HG02623 (cell line): ENCODE data around the gene HOXA9.

ENCODE experiments used
- ATAC-seq: cut with Tn5 transposase; IDR thresholded peaks from one replicate; pipeline ENCODE4 v1.9.1; 2021; ENCODE audit warnings: moderate library complexity; ENCODE audit not compliant: unreplicated experiment

The HOXA9 gene

GRCh38 chr7:27166531-27167505, 1.5 kb upstream of the HOXA9 start:
- no peak for ATAC-seq

GRCh38 chr7:27165996-27166530, 726 bp upstream of the HOXA9 start:
- no peak for ATAC-seq

- no peak for ATAC-seq
Observed at GRCh38 chr7:27164367-27165088, 809 bp downstream of the HOXA9 start.

- no peak for ATAC-seq
Observed at GRCh38 chr7:27164045-27164366, 1.3 kb downstream of the HOXA9 start.

- no peak for ATAC-seq
Observed at GRCh38 chr7:27163288-27164044, 1.9 kb downstream of the HOXA9 start.

- no peak for ATAC-seq
Observed at GRCh38 chr7:27162561-27163287, 2.6 kb downstream of the HOXA9 start.

- no peak for ATAC-seq
Observed at GRCh38 chr7:27161721-27162560, 3.4 kb downstream of the HOXA9 start.

- no peak for ATAC-seq
Observed at GRCh38 chr7:27161214-27161720, 4.1 kb downstream of the HOXA9 start.

GRCh38 chr7:27160546-27161213, 4.7 kb downstream of the HOXA9 start:
- peak; percentile 49 for ATAC-seq

- ATAC-seq: no peak
Observed at GRCh38 chr7:27160145-27160545, 5.2 kb downstream of the HOXA9 start.

GRCh38 chr7:27159266-27160144, 5.8 kb downstream of the HOXA9 start:
- no peak for ATAC-seq

GRCh38 chr7:27158436-27159265, 6.7 kb downstream of the HOXA9 start:
- ATAC-seq: no peak

GRCh38 chr7:27157702-27158431, 7.5 kb downstream of the HOXA9 start:
- no peak for ATAC-seq

- no peak for ATAC-seq
Observed at GRCh38 chr7:27156916-27157701, 8.2 kb downstream of the HOXA9 start.

- no peak for ATAC-seq
Observed at GRCh38 chr7:27156508-27156898, 8.8 kb downstream of the HOXA9 start, which contains the start of gene HOXA7. HOXA7 (minus strand) TSS chr7:27156675; CDS start chr7:27156545, 130 bp downstream.
